Natural killer cell (primary cell): ENCODE measurements around the gene S100A7. TPM values are rescaled to one million over a fixed set of nuclear protein-coding genes. Genes with fewer than 3 reads are reported as not detected.
"Not testable (repeated sequence)": the region's sequence is repeated elsewhere in the genome, so short reads cannot be mapped to it uniquely, and the experiment has no call there.

Experiments
- ATAC-seq, 3 donors: fragments of 150-1000 bp in 2 of 3; fragments of 200-7000 bp in 1 of 3; cut with Tn5 transposase; 1 replicate in 1 of 3; 2 replicates in 2 of 3; pipeline ENCODE4 v1.10.0; 2021; ENCODE audit warnings: mild to moderate bottlenecking in 2 of 3, moderate library complexity in 2 of 3
- DNase-seq, 2 donors: peaks; one replicate each; pipeline versions ENCODE4 v3.0.0 to v3.0.0-alpha.2; 2013 to 2021; ENCODE audit warnings: mixed read lengths in 1 of 2
- H3K27ac ChIP-seq: one replicate; pipeline ENCODE4 v1.5.1; 2013; ENCODE audit warnings: mild to moderate bottlenecking, low read length
- H3K27me3 ChIP-seq: one replicate; pipeline ENCODE4 v1.6.1; 2013; ENCODE audit warnings: low read length; ENCODE audit not compliant: control insufficient read depth, insufficient read depth
- H3K36me3 ChIP-seq: one replicate; pipeline ENCODE4 v1.6.1; 2013; ENCODE audit warnings: low read length; ENCODE audit not compliant: control insufficient read depth, insufficient read depth
- H3K4me1 ChIP-seq: one replicate; pipeline ENCODE4 v1.6.1; 2013; ENCODE audit warnings: low read length; ENCODE audit not compliant: control insufficient read depth, insufficient read depth
- H3K4me3 ChIP-seq: one replicate; pipeline ENCODE4 v1.5.1; 2013; ENCODE audit warnings: low read length
- H3K9me3 ChIP-seq: one replicate; pipeline ENCODE4 v1.6.1; 2013; ENCODE audit warnings: low read length; ENCODE audit not compliant: control insufficient read depth, insufficient read depth
- H3K27ac Mint-ChIP-seq, 2 donors: one replicate each; pipeline ENCODE4 v1.8.0; 2022; ENCODE audit warnings: mild to moderate bottlenecking in 2 of 2, mixed read lengths in 2 of 2, moderate library complexity in 1 of 2
- H3K27me3 Mint-ChIP-seq, 2 donors: one replicate each; pipeline ENCODE4 v1.8.0; 2022; ENCODE audit warnings: low read depth in 2 of 2, mixed read lengths in 2 of 2
- H3K36me3 Mint-ChIP-seq: one replicate; pipeline ENCODE4 v1.8.0; 2022; ENCODE audit warnings: mixed read lengths
- H3K4me1 Mint-ChIP-seq, 2 donors: one replicate each; pipeline ENCODE4 v1.8.0; 2022; ENCODE audit warnings: mixed read lengths in 2 of 2
- H3K4me3 Mint-ChIP-seq: one replicate; pipeline ENCODE4 v1.8.0; 2022; ENCODE audit warnings: mild to moderate bottlenecking, moderate library complexity, mixed read lengths
- H3K9me3 Mint-ChIP-seq, 2 donors: one replicate each; pipeline ENCODE4 v1.8.0; 2022; ENCODE audit warnings: mixed read lengths in 2 of 2
- WGBS: methylation state at CpG from one replicate; pipeline ENCODE4 v1.1.7; 2013; ENCODE audit warnings: missing lambda C conversion rate; ENCODE audit not compliant: insufficient coverage; 5-methylcytosine and 5-hydroxymethylcytosine counted together
- intact Hi-C: fragments of 100-400 bp; cut with micrococcal nuclease; formaldehyde crosslinking; loops from one replicate; pipeline ENCODE4 v1.14.2; 2022
- total RNA-seq, 4 donors: library from RNA; stranded (reverse); fragments of 120-200 nt in 1 of 4; gene quantifications; one replicate each; pipeline versions ENCODE4 v1.2.3 to v1.2.4, GENCODE V29; 2013 to 2022
- TF ChIP-seq, protein P1 (sequence below): fragments of 200-600 bp; IDR thresholded peaks from one replicate; pipeline ENCODE4 v1.8.0; 2022; ENCODE audit warnings: antibody characterized with exemption

S100A7 gene
- total RNA-seq, 3 donors from 2014 or later (not counting 1 experiment from before 2014, with no cell fraction given), result not detected

DNA sequence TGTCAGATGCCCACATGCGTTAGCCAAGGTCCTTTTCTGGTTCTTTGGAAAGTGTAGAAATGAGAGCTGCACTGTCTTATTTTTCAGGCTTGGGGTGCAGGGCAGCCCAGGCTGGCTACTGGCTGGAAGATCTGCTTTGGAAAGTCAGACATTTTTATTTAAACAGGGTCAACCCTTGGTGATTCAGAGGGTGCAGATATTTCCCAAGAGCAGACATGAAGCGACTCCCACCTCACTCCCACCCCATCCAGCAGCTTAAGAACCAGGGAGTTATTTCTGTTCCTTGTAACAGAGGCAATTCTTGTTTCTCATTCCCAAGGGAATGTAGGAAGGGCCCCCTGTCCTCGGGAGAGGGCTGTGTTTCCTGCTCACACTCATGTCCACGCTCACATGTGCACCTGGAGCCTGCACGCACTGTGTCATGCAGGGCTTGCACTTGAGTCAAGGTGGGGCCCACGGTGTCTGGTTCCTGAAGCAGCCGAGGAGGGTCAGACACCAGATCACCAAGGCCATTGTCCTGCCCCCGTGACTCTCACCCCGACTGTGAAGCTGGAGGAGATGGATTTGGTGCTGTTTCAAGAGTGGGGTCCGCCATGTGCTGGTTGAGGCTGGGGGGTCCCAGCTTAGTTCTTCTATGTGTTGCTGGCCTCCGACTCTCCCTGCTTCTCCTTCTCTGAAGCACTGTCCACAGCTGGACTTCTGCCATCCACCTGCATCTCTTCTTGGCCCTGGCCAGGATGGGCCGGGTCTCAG lies 43.1 kb downstream of the S100A7 start:
- Histone ChIP-seq H3K4me3 (no peak overlapping the region), H3K9me3 (no peaks in the 10 kb centered on the region), H3K36me3 (no peaks in the 10 kb centered on the region), H3K27ac (no peak overlapping the region), H3K27me3 (peaks cover 5% of the 10 kb centered on the region), H3K4me1 (no peaks in the 10 kb centered on the region)
- ATAC-seq (no peak), DNase-seq (no peak)
- Mint-ChIP-seq H3K4me3 (no peak overlapping the region), H3K4me1 (no peaks in the 10 kb centered on the region), H3K27me3 (peaks cover 13 to 20% of the 10 kb centered on the region in 2 donors), H3K9me3 (peaks cover 0 to 2% of the 10 kb centered on the region in 2 donors), H3K27ac (no peak overlapping the region), H3K36me3 (no peaks in the 10 kb centered on the region)
- TF ChIP-seq, protein P1, sequence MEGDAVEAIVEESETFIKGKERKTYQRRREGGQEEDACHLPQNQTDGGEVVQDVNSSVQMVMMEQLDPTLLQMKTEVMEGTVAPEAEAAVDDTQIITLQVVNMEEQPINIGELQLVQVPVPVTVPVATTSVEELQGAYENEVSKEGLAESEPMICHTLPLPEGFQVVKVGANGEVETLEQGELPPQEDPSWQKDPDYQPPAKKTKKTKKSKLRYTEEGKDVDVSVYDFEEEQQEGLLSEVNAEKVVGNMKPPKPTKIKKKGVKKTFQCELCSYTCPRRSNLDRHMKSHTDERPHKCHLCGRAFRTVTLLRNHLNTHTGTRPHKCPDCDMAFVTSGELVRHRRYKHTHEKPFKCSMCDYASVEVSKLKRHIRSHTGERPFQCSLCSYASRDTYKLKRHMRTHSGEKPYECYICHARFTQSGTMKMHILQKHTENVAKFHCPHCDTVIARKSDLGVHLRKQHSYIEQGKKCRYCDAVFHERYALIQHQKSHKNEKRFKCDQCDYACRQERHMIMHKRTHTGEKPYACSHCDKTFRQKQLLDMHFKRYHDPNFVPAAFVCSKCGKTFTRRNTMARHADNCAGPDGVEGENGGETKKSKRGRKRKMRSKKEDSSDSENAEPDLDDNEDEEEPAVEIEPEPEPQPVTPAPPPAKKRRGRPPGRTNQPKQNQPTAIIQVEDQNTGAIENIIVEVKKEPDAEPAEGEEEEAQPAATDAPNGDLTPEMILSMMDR, result no peak
- 82% methylated on average over 12 of the region's 12 CpGs for WGBS
- intact Hi-C loops, result no loop called here

DNA sequence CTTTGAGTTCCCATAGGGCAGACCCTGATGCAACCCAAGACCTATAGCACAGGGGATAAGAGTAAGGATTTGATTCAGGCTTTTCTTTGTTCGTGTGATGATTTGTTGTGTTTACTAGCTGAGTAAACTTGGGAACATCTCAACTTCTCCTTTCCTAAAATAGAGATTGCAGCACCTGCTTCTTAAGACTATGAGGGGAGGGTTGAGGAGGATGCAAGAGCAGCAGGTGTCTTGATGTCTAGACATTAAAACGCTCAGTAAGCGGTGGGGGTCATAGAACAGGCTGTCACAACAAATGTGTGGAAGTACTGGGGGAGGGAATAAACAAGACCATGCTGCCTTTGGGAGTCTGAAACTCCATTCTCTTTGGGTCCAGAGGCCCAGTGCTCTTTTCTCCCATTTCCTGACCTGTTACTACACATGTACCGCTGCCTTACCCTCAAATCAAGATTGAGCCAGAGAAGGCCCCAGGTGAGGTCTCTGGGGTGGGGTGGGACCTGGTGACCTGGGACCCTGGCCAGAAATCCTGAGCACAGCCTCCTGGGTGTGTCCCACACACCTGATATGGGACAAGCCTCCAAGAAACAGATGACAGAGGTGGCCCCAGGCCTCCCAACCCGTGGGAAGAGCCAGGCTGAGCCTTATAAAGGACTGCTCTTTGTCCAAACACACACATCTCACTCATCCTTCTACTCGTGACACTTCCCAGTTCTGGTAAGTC lies 44.4 kb downstream of the S100A7 start, which contains the start of gene S100A7A:
Gene S100A7A (plus strand): TSS at position 671 of the 721 bp plus-strand sequence. CDS start 1,563 bp downstream, outside the sequence.
- 75% methylated on average over 6 of the region's 6 CpGs for WGBS
- H3K27ac Mint-ChIP-seq, result no peak within 1 kb of the TSS
- TF ChIP-seq, protein P1, result no peak
- Histone ChIP-seq H3K36me3 (no peaks in the 10 kb centered on the region), H3K27me3 (peaks cover 5% of the 10 kb centered on the region), H3K4me3 (no peak within 1 kb of the TSS), H3K27ac (no peak within 1 kb of the TSS), H3K9me3 (no peaks in the 10 kb centered on the region), H3K4me1 (no peaks in the 10 kb centered on the region)
- ATAC-seq (no peak), DNase-seq (no peak)
- peaks cover 18 to 19% of the 10 kb centered on the region in 2 donors for H3K27me3 Mint-ChIP-seq
- H3K4me3 Mint-ChIP-seq, result no peak within 1 kb of the TSS
- intact Hi-C loops, result no loop called here
- H3K36me3 Mint-ChIP-seq, result no peaks in the 10 kb centered on the region
- H3K9me3 Mint-ChIP-seq, result peaks cover 0 to 2% of the 10 kb centered on the region in 2 donors
- no peaks in the 10 kb centered on the region for H3K4me1 Mint-ChIP-seq

DNA sequence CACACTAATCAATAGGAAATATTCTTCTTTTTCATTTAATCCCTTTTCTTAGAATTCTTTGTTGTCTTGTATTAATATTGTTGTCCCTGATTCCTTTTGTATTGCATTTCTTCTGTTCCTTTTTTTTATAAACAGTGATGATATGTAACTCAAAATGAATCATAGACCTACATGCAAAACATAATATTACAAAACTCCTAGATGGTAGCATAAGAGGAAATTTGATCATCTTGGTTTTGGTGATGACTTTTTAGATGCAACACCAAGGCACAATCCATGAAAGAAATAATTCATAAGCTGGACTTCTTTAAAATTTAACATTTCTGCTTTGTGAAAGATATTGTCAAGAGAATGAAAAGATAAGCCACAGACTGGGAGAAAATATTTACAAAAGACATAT lies 46.5 kb downstream of the S100A7 start:
- intact Hi-C loops, H3K27ac ChIP-seq, ATAC-seq, H3K36me3 ChIP-seq, H3K36me3 Mint-ChIP-seq, H3K27me3 ChIP-seq, DNase-seq, H3K4me3 Mint-ChIP-seq, H3K4me3 ChIP-seq, H3K27ac Mint-ChIP-seq, H3K9me3 Mint-ChIP-seq, H3K4me1 Mint-ChIP-seq, H3K9me3 ChIP-seq, H3K4me1 ChIP-seq: not testable (repeated sequence)
- peaks cover 19% of the 10 kb centered on the region in 2 donors for H3K27me3 Mint-ChIP-seq

Other genes with a start within 250 kb of the S100A7 start
- gene PRR9, start 243.1 kb downstream of the S100A7 start, total RNA-seq, result not detected
- not detected for gene LORICRIN, start 201.0 kb downstream of the S100A7 start, total RNA-seq
- gene PGLYRP3, start 147.7 kb downstream of the S100A7 start, total RNA-seq, result not detected
- gene PGLYRP4, start 111.8 kb downstream of the S100A7 start, total RNA-seq, result not detected
- gene S100A9, start 102.8 kb downstream of the S100A7 start, total RNA-seq, result 100 to 1,000 TPM in 2 of 3 donors, 10 to 100 TPM in 1; 13.1 to 334 (median 116) TPM
- gene S100A12, start 85.0 kb downstream of the S100A7 start, total RNA-seq, result 10 to 100 TPM in 2 of 3 donors, not detected in 1; 11.4 to 20.4 TPM
- gene S100A8, start 69.6 kb downstream of the S100A7 start, total RNA-seq, result 100 to 1,000 TPM in 1 of 3 donors, 10 to 100 TPM in 1, 1 to 10 TPM in 1; 1.8 to 220 (median 75.8) TPM
- not detected for gene S100A7A, start 44.1 kb downstream of the S100A7 start, total RNA-seq
- gene S100A6, start 75.3 kb upstream of the S100A7 start, total RNA-seq, result 100 to 1,000 TPM; 174 to 261 (median 245) TPM
- not detected for gene S100A5, start 80.3 kb upstream of the S100A7 start, total RNA-seq
- gene S100A4, start 85.2 kb upstream of the S100A7 start, total RNA-seq, result 100 to 1,000 TPM; 509 to 689 (median 597) TPM
- not detected for gene S100A3, start 88.6 kb upstream of the S100A7 start, total RNA-seq
- gene S100A2, start 105.2 kb upstream of the S100A7 start, total RNA-seq, result not detected
- not detected for gene S100A16, start 152.5 kb upstream of the S100A7 start, total RNA-seq
- not detected for gene S100A14, start 155.7 kb upstream of the S100A7 start, total RNA-seq
- gene S100A13, start 166.9 kb upstream of the S100A7 start, total RNA-seq, result 1 to 10 TPM; 4.0 to 5.8 (median 4.1) TPM
- gene S100A1, start 167.8 kb upstream of the S100A7 start, total RNA-seq, result not detected
- gene CHTOP, start 173.4 kb upstream of the S100A7 start, total RNA-seq, result 100 to 1,000 TPM in 2 of 3 donors, 10 to 100 TPM in 1; 94.7 to 110 (median 106) TPM
- 10 to 100 TPM; 21.0 to 25.5 (median 23.5) TPM for gene SNAPIN, start 198.1 kb upstream of the S100A7 start, total RNA-seq
- gene ILF2, start 210.3 kb upstream of the S100A7 start, total RNA-seq, result 100 to 1,000 TPM in 2 of 3 donors, 10 to 100 TPM in 1; 97.6 to 134 (median 110) TPM
- gene NPR1, start 218.0 kb upstream of the S100A7 start, total RNA-seq, result not detected